ENCODE results near the gene A1CF. TPM values are rescaled to one million over a fixed set of nuclear protein-coding genes. Genes with fewer than 3 reads are reported as not detected.
"Not testable (repeated sequence)": the region's sequence is repeated elsewhere in the genome, so short reads cannot be mapped to it uniquely, and the experiment has no call there.

A1CF gene
- total RNA-seq, 2 experiments from 2014 or later = not detected

DNA sequence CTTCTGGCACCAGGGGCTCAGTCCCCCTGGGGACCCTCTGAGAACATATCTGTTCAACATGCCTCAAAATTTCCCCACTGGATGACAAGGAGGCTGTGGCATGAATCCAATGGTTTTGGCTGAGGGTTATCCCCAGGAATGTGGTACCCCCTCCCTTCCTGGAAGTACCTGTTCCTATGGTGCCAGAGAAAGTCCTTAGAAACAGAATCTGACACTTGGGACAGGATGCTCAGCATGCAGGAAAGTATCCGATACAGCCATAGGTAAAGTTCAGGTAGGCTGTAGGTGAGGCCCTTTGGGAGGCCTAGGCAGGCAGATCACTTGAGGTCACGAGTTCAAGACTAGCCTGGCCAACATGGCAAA is 42.7 kb upstream of the A1CF start:
- TF ChIP-seq, protein P1, sequence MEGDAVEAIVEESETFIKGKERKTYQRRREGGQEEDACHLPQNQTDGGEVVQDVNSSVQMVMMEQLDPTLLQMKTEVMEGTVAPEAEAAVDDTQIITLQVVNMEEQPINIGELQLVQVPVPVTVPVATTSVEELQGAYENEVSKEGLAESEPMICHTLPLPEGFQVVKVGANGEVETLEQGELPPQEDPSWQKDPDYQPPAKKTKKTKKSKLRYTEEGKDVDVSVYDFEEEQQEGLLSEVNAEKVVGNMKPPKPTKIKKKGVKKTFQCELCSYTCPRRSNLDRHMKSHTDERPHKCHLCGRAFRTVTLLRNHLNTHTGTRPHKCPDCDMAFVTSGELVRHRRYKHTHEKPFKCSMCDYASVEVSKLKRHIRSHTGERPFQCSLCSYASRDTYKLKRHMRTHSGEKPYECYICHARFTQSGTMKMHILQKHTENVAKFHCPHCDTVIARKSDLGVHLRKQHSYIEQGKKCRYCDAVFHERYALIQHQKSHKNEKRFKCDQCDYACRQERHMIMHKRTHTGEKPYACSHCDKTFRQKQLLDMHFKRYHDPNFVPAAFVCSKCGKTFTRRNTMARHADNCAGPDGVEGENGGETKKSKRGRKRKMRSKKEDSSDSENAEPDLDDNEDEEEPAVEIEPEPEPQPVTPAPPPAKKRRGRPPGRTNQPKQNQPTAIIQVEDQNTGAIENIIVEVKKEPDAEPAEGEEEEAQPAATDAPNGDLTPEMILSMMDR (IDR thresholded peaks at IDR 0.05) = no peak
- Mint-ChIP-seq H3K9me3 (peaks cover 4% of the 10 kb centered on the region), H3K27ac (no peak overlapping the region), H3K4me3 (no peak overlapping the region), H3K27me3 (peaks cover 11% of the 10 kb centered on the region), H3K36me3 (ENCODE audit: low read depth) (no peaks in the 10 kb centered on the region), H3K4me1 (ENCODE audit: low read depth) (no peaks in the 10 kb centered on the region)
- intact Hi-C loops (cut with DNase I, micrococcal nuclease) = no loop called here
- no peak for DNase-seq
- peaks cover 5 to 9% of the 10 kb centered on the region in 2 experiments for H3K9me3 ChIP-seq (ENCODE audit: control insufficient read depth in 1 of 2, insufficient read depth in 1 of 2, low read length in 2 of 2)
- ChIA-PET POLR2A (no interaction called here), CTCF (no interaction called here)
- no peak for ATAC-seq (ENCODE audit: poor library complexity)
- H3K36me3 ChIP-seq (ENCODE audit: insufficient read depth, low read length) = no peaks in the 10 kb centered on the region
- H3K4me3 ChIP-seq (ENCODE audit: low read length) = no peak overlapping the region
- H3K27me3 ChIP-seq (ENCODE audit: control insufficient read depth in 1 of 2, insufficient read depth in 2 of 2, low read length in 2 of 2) = no peaks in the 10 kb centered on the region
- no peak overlapping the region for H3K27ac ChIP-seq (ENCODE audit: low read depth in 1 of 2, low read length in 2 of 2)
- no peaks in the 10 kb centered on the region for H3K4me1 ChIP-seq (ENCODE audit: insufficient read depth, low read length)

- Mint-ChIP-seq H3K4me3 (no peak overlapping the region), H3K36me3 (ENCODE audit: low read depth) (no peaks in the 10 kb centered on the region), H3K4me1 (ENCODE audit: low read depth) (no peaks in the 10 kb centered on the region), H3K9me3 (peaks cover 4% of the 10 kb centered on the region), H3K27me3 (peaks cover 6% of the 10 kb centered on the region), H3K27ac (no peak overlapping the region)
- Histone ChIP-seq H3K27ac (ENCODE audit: low read depth in 1 of 2, low read length in 2 of 2) (no peak overlapping the region), H3K27me3 (ENCODE audit: control insufficient read depth in 1 of 2, insufficient read depth in 2 of 2, low read length in 2 of 2) (no peaks in the 10 kb centered on the region), H3K4me3 (ENCODE audit: low read length) (no peak overlapping the region), H3K36me3 (ENCODE audit: insufficient read depth, low read length) (no peaks in the 10 kb centered on the region), H3K4me1 (ENCODE audit: insufficient read depth, low read length) (no peaks in the 10 kb centered on the region), H3K9me3 (ENCODE audit: control insufficient read depth in 1 of 2, insufficient read depth in 1 of 2, low read length in 2 of 2) (peaks cover 8 to 11% of the 10 kb centered on the region in 2 experiments)
- TF ChIP-seq, protein P1 (IDR thresholded peaks at IDR 0.05) = no peak
- intact Hi-C loops (cut with DNase I, micrococcal nuclease) = no loop called here
- ATAC-seq (ENCODE audit: poor library complexity) (no peak), DNase-seq (no peak)
- ChIA-PET CTCF (no interaction called here), POLR2A (no interaction called here)
Measured at GRCh38 chr10:50927522-50928189, 42.2 kb upstream of the A1CF start.

- DNase-seq; H3K27ac Mint-ChIP-seq; H3K27me3 Mint-ChIP-seq; H3K4me1 Mint-ChIP-seq (ENCODE audit: low read depth); H3K27me3 ChIP-seq (ENCODE audit: control insufficient read depth in 1 of 2, insufficient read depth in 2 of 2, low read length in 2 of 2); ATAC-seq (ENCODE audit: poor library complexity); H3K27ac ChIP-seq (ENCODE audit: low read depth in 1 of 2, low read length in 2 of 2); H3K9me3 Mint-ChIP-seq; POLR2A ChIA-PET; H3K4me3 Mint-ChIP-seq; H3K4me3 ChIP-seq (ENCODE audit: low read length); H3K4me1 ChIP-seq (ENCODE audit: insufficient read depth, low read length); H3K36me3 ChIP-seq (ENCODE audit: insufficient read depth, low read length); intact Hi-C loops (cut with DNase I, micrococcal nuclease); H3K36me3 Mint-ChIP-seq (ENCODE audit: low read depth); CTCF ChIA-PET: not testable (repeated sequence)
- peaks cover 8 to 11% of the 10 kb centered on the region in 2 experiments for H3K9me3 ChIP-seq (ENCODE audit: control insufficient read depth in 1 of 2, insufficient read depth in 1 of 2, low read length in 2 of 2)
Measured at GRCh38 chr10:50923471-50923870, 38.0 kb upstream of the A1CF start.

GRCh38 chr10:50919010-50919409 is 33.6 kb upstream of the A1CF start:
- intact Hi-C loops (cut with DNase I, micrococcal nuclease) = no loop called here
- Mint-ChIP-seq H3K9me3 (peaks cover 8% of the 10 kb centered on the region), H3K4me1 (ENCODE audit: low read depth) (no peaks in the 10 kb centered on the region), H3K4me3 (no peak overlapping the region), H3K36me3 (ENCODE audit: low read depth) (no peaks in the 10 kb centered on the region), H3K27ac (no peak overlapping the region), H3K27me3 (peaks cover 6% of the 10 kb centered on the region)
- TF ChIP-seq, protein P1 (IDR thresholded peaks at IDR 0.05) = no peak
- DNase-seq (no peak), ATAC-seq (ENCODE audit: poor library complexity) (no peak)
- H3K27me3 ChIP-seq (ENCODE audit: control insufficient read depth in 1 of 2, insufficient read depth in 2 of 2, low read length in 2 of 2) = no peaks in the 10 kb centered on the region
- H3K4me3 ChIP-seq (ENCODE audit: low read length) = no peak overlapping the region
- H3K4me1 ChIP-seq (ENCODE audit: insufficient read depth, low read length) = no peaks in the 10 kb centered on the region
- POLR2A ChIA-PET = no interaction called here
- H3K36me3 ChIP-seq (ENCODE audit: insufficient read depth, low read length) = no peaks in the 10 kb centered on the region
- peaks cover 8 to 11% of the 10 kb centered on the region in 2 experiments for H3K9me3 ChIP-seq (ENCODE audit: control insufficient read depth in 1 of 2, insufficient read depth in 1 of 2, low read length in 2 of 2)
- CTCF ChIA-PET = no interaction called here
- H3K27ac ChIP-seq (ENCODE audit: low read depth in 1 of 2, low read length in 2 of 2) = no peak overlapping the region

Measured in CD4-positive, alpha-beta T cell (primary cell).